Osteocyte (in vitro differentiated cells): ENCODE results near the gene RBMS1. TPM values are rescaled to one million over a fixed set of nuclear protein-coding genes. Genes with fewer than 3 reads are reported as not detected.
A peak's percentile ranks its signal among the peaks of the same experiment; 100 is the strongest.

ENCODE experiments used
- DNase-seq: peaks from one replicate; pipeline ENCODE4 v3.0.0; 2021; ENCODE audit warnings: mixed read lengths; ENCODE audit not compliant: unreplicated experiment; ENCODE audit errors: extremely low spot score
- H3K27ac Mint-ChIP-seq: one replicate; pipeline ENCODE4 v1.8.0; 2021; ENCODE audit warnings: mild to moderate bottlenecking, mixed read lengths; ENCODE audit not compliant: unreplicated experiment
- H3K27me3 Mint-ChIP-seq: one replicate; pipeline ENCODE4 v1.8.0; 2021; ENCODE audit warnings: mixed read lengths; ENCODE audit not compliant: unreplicated experiment
- H3K36me3 Mint-ChIP-seq: one replicate; pipeline ENCODE4 v1.8.0; 2021; ENCODE audit warnings: mixed read lengths; ENCODE audit not compliant: unreplicated experiment
- H3K4me1 Mint-ChIP-seq: one replicate; pipeline ENCODE4 v1.8.0; 2021; ENCODE audit warnings: mixed read lengths; ENCODE audit not compliant: unreplicated experiment
- H3K4me3 Mint-ChIP-seq: one replicate; pipeline ENCODE4 v1.8.0; 2021; ENCODE audit warnings: mild to moderate bottlenecking, moderate library complexity, mixed read lengths; ENCODE audit not compliant: unreplicated experiment
- H3K9me3 Mint-ChIP-seq: one replicate; pipeline ENCODE4 v1.8.0; 2021; ENCODE audit warnings: mixed read lengths; ENCODE audit not compliant: unreplicated experiment
- total RNA-seq: library from RNA; stranded (reverse); gene quantifications from 2 replicates; pipeline ENCODE4 v1.2.1, GENCODE V29; 2021
- TF ChIP-seq, protein P1 (sequence below): fragments of 200-600 bp; sonication (generic); IDR thresholded peaks from 2 replicates; pipeline ENCODE4 v1.5.0; 2021; ENCODE audit warnings: antibody characterized with exemption, mild to moderate bottlenecking, moderate library complexity

The RBMS1 gene
- total RNA-seq, 1 donor from 2014 or later = 169 TPM

DNA sequence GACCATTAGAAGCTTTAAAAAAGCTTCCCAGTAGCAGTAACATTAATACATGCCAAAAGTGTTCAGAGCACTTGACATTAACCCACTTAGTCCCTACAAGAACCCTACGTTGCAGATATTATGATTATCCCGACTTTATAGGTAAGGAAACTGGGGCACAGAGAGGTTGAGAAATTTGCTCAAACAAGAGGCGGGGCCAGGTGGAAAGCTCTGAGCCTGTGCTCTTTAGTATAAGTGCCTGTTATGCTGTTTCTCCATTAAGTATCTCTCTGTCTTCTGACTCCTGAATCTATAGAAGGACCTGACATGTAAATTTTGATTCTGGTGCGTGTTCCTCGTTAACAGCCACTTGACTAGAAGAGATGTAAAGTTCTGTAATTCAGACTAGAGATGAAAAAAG lies 139.8 kb downstream of the RBMS1 start:
- Mint-ChIP-seq H3K4me1 (peaks cover 75% of the 10 kb centered on the region), H3K4me3 (no peak overlapping the region), H3K27ac (peak overlapping the region; percentile 56), H3K36me3 (peaks cover 30% of the 10 kb centered on the region), H3K27me3 (no peaks in the 10 kb centered on the region), H3K9me3 (no peaks in the 10 kb centered on the region)
- TF ChIP-seq, protein P1, sequence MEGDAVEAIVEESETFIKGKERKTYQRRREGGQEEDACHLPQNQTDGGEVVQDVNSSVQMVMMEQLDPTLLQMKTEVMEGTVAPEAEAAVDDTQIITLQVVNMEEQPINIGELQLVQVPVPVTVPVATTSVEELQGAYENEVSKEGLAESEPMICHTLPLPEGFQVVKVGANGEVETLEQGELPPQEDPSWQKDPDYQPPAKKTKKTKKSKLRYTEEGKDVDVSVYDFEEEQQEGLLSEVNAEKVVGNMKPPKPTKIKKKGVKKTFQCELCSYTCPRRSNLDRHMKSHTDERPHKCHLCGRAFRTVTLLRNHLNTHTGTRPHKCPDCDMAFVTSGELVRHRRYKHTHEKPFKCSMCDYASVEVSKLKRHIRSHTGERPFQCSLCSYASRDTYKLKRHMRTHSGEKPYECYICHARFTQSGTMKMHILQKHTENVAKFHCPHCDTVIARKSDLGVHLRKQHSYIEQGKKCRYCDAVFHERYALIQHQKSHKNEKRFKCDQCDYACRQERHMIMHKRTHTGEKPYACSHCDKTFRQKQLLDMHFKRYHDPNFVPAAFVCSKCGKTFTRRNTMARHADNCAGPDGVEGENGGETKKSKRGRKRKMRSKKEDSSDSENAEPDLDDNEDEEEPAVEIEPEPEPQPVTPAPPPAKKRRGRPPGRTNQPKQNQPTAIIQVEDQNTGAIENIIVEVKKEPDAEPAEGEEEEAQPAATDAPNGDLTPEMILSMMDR = no peak
- DNase-seq = no peak

- Mint-ChIP-seq H3K4me1 (peaks cover 76% of the 10 kb centered on the region), H3K36me3 (peaks cover 28% of the 10 kb centered on the region), H3K9me3 (no peaks in the 10 kb centered on the region), H3K27ac (peak overlapping the region; percentile 56), H3K4me3 (no peak overlapping the region), H3K27me3 (no peaks in the 10 kb centered on the region)
- TF ChIP-seq, protein P1 = peak; percentile 48
- DNase-seq = no peak
These were observed 140.4 kb downstream of the RBMS1 start for GRCh38 chr2:160353166-160353565.

DNA sequence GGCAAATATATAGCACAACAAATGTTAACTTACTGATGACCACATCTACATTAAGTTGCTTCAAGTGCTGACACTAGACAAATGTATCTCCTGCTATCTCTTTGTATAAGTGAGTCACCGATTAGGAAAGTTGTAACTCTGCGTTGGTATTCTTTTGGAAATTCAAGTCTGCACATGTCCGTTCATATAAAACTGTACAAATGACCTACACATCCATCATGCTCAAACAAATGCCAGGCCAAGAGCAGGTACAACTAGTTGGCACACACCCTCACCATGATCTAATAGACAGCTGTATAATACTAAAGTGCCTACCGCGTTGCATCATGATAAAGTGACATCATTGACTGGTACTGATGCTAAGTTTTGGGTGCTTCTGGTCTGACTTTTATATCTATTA lies 141.1 kb downstream of the RBMS1 start:
- peak overlapping the region; percentile 41 for H3K27ac Mint-ChIP-seq
- no peaks in the 10 kb centered on the region for H3K9me3 Mint-ChIP-seq
- DNase-seq = no peak
- no peaks in the 10 kb centered on the region for H3K27me3 Mint-ChIP-seq
- H3K4me1 Mint-ChIP-seq = peaks cover 75% of the 10 kb centered on the region
- TF ChIP-seq, protein P1 = no peak
- no peak overlapping the region for H3K4me3 Mint-ChIP-seq
- peaks cover 26% of the 10 kb centered on the region for H3K36me3 Mint-ChIP-seq

DNA sequence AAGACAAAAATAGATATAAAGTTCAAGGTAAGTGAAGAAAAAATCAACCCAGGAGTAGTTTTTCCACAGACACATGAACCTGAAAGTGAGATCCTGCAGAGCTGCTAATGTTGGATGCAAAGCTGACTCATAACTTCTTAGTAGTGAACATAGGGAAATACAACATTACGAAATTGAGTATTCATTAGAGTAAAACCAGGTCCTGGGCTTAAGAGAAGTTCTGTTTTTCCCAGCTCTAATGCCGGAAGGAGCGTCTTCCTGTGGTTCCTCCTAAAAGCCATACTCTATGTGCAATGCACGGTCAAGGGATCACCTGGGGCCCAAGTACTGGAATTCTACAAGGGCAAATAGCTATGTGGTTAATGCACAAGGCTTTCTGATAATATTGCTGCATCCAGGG lies 141.7 kb downstream of the RBMS1 start:
- Mint-ChIP-seq H3K4me3 (no peak overlapping the region), H3K27ac (peak overlapping the region; percentile 28), H3K4me1 (peaks cover 75% of the 10 kb centered on the region), H3K9me3 (no peaks in the 10 kb centered on the region), H3K27me3 (no peaks in the 10 kb centered on the region), H3K36me3 (peaks cover 24% of the 10 kb centered on the region)
- TF ChIP-seq, protein P1 = no peak
- no peak for DNase-seq

DNA sequence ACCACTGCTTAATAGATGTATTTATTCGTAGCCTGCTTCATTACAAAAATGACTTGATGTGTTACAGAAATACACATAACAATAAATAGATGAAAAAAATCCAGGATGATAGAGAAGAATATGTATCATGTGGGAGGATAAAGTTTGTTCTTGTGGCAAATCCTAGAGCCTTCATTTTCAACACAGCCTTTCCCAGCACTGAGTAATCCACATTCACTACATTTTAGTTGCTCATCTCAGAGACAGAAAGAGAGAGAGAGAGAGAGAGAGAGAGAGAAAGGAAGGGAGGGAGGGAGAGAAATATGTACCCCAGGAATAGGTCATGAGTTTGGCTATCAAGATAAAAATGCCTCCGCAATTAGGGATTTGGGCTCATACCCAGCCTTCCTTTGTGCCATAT lies 144.3 kb downstream of the RBMS1 start:
- Mint-ChIP-seq H3K36me3 (peaks cover 18% of the 10 kb centered on the region), H3K4me1 (peaks cover 80% of the 10 kb centered on the region), H3K27me3 (no peaks in the 10 kb centered on the region), H3K27ac (peak overlapping the region; percentile 78), H3K4me3 (no peak overlapping the region), H3K9me3 (no peaks in the 10 kb centered on the region)
- no peak for DNase-seq
- TF ChIP-seq, protein P1 = no peak
